Activated CD4-positive, CD25-positive, alpha-beta regulatory T cell treated with anti-CD3 and anti-CD28 coated beads, Interleukin-2, amount 50 U/mL, for 16 hours (primary cell): ENCODE results near the gene ENTREP1.
"Not testable (repeated sequence)": the region's sequence is repeated elsewhere in the genome, so short reads cannot be mapped to it uniquely, and the experiment has no call there.

Experiments
- DNase-seq: peaks from one replicate; pipeline ENCODE4 v3.0.0-alpha.2; 2020; ENCODE audit warnings: low read depth, low spot score

ENTREP1 gene, protein sequence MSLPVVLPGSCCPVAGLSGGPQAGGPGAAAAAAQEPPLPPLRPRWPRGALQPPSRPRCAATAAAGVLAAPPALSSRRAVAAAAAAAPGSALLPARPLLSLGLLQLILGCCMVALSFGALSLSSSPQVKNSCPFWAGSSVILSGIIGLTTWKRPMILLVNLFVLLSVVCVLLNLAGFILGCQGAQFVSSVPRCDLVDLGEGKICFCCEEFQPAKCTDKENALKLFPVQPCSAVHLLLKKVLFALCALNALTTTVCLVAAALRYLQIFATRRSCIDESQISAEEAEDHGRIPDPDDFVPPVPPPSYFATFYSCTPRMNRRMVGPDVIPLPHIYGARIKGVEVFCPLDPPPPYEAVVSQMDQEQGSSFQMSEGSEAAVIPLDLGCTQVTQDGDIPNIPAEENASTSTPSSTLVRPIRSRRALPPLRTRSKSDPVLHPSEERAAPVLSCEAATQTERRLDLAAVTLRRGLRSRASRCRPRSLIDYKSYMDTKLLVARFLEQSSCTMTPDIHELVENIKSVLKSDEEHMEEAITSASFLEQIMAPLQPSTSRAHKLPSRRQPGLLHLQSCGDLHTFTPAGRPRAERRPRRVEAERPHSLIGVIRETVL

DNA sequence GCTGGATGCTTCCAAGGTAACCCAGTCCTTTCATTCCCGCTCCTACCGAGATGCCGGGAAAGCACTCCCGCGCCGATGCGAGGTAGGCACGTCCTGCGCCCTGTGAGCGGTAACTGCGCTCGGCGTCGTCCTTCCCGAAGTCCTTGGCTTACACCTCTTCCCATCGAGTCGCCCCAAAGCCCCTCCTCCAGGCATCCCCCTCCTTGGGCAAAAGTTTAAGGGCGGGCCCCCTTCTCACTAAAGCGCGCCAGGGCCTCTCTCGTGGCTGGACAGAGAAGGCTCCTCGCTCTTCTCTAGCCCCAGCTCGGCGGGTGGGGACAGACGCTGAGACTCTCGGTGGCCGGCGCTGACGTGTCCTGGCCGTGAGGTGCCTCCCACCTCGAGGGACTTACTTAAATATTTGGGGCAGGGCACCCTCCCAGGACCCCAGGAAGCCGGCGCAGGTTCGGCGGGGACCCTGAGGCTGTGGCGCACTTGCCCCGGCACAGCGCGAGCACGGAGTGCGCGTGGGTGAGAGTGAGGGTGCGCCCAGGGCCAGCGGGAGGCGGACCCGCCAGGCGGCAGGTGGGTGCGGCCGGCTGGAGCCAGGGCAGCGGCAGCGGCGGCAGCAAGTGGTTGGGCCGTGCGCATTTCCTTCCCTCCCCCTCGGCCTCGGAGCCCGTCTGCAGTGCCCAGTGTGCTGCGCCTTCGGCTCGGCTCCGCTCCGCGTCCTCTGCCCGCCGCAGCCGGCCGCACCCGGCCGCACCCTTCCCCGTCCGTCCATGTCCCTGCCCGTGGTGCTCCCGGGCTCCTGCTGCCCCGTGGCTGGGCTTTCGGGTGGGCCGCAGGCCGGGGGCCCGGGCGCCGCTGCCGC, at the start of gene ENTREP1:
Gene ENTREP1, plus strand, starts transcription at position 667 of the 853 bp plus-strand sequence. Its CDS starts 95 bp downstream, at position 762.
- DNase-seq: no peak

DNA sequence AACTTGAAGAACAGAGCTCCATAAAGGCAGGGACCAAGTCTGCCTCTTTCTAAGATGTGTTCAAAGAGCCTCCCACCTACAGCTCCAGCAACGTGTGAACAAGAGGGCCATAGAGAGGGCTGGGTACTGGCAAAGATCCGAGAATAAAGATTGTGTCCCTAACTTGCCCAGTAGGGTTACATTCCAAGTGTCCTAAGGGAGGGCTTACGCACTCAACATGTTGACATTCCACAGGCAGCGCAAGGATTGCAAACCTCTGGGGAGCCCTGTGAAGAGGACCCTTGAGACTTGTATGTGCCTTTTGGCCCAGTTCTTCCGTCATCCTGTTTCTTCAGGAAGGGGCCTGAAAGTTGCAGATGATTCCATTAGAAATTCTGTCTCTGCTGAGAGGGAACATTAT, 48.2 kb upstream of the ENTREP1 start:
- DNase-seq: no peak

DNA sequence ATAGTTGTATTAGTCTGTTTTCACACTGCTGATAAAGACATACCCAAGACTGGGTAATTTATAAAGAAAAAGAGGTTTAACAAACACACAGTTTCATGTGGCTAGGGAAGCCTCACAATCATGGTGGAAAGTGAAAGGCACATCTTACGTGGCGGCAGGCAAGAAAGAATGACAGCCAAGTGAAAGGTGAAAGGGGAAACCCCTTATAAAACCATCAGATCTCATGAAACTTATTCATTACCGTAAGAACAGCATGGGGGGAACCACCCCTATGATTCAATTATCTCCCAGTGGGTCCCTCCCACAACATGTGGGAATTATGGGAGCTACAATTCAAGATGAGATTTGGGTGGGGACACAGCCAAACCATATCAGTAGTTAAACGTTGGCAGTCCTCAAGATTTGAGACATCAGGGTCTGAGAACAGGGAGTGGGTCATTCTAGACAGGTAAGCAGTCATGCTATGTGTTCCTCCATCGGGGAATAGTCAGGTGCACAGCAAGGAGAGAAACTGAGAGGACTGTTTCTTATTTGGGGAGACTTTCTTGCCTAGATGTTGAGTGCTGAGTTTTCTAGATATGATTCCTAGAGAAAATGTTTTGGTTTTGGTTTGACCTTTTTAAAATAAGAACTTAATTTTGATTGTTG, 45.8 kb upstream of the ENTREP1 start:
- DNase-seq: no peak

DNA sequence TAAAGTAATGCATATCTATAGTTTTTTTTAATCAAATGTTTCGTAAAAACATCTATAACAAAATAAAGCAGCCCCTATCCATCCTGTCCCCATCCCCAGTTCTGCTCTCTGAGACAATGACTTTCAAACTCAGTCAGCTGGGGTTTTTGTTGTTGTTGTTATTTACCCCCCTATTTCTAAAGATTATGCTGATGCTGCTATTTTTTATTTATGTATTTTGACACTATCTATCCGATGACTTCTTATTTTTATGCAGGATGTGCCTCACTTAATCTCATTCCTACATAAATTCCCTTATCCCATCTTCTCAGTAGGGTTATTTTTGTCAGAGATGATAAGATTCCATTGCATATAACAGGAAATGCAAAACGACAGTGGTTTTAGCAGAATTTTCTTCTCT, 45.3 kb upstream of the ENTREP1 start:
- DNase-seq: no peak

DNA sequence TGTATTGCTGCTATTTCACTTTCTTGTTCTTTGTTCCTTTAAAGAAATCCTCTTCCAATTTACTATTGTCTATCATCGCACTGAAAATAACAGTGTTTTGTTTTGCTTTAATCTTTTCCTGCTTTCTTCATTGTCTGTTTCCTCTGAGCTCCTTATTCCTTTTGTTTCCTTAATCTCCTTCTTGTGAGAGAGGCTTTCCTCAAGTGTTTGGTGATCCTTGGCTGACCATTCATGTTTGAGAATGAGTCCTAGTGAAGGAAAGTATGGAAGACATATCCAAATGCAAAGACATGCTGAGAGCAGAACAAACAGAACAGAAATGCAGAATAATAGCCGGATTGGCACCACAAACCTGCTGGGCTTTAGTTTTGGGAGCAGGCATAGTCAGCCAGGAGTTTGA, 42.0 kb upstream of the ENTREP1 start:
- no peak for DNase-seq

DNA sequence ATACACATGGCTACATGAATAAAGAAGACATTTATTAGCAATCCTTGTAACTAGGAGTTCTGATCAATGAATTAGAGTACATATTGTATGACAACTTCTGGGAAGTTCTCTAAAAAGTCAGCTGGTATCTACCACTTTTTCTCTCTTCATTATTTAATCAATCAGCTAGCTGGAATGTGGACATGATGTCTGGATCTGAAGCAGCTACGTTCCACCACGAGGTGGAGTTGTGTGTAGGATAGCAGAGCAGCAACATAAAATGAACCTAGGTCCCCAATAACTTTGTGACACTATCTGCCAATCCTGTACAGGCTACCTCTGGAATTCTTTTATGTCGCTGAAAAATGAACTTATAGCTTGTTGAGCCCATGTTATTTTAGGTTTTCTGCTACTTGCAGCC, 32.9 kb upstream of the ENTREP1 start:
- no peak for DNase-seq

DNA sequence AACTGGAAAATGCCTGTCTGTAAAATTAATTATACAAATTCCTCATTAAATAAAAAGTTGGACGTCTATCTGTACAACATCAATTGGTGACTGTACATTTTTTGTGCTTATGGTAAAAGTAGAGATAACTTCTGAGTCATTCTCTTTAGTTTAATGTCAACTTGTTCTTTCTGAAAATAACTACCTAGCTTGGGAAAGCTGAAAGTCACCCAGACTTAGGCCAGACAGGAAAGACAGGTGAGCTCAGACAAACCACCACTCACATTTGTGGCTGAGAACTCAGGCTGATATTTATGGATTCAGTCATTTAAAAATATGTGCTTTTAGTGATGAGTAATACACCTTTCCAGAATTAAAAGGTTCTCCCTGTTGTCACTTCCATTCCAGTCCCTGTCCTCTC, 31.9 kb upstream of the ENTREP1 start:
- no peak for DNase-seq

DNA sequence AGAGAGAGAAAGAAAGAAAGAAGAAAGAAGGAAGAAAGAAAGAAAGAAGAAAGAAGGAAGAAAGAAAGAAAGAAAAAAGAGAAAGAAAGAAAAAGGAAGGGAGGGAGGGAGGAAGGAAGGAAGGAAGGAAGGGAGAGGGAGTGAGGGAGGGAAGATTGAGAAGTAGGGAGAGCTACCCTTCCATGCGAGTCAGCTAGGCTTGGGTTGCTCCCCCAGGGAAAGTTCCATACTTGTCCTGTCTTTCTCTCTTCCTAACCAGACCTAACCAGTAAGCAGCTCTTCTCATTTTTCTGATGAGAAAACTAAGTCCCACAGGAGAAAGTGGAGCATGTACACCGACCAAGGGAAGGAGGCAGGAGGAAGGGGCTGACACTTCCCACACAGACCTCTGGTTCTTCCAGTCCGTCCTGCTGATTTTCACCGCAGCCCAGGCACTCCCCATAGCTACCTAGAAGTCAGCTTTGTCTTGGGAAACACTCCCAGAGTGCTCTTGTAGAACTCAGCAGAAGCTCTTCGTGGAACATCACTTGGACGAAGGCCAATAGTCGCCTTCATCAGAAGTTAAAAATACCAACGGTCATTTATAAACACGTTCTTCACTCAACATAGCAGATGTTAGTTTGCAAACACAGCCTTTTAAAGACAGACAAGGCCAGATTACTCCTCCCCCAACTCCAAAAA, 29.0 kb upstream of the ENTREP1 start:
- no peak for DNase-seq

DNA sequence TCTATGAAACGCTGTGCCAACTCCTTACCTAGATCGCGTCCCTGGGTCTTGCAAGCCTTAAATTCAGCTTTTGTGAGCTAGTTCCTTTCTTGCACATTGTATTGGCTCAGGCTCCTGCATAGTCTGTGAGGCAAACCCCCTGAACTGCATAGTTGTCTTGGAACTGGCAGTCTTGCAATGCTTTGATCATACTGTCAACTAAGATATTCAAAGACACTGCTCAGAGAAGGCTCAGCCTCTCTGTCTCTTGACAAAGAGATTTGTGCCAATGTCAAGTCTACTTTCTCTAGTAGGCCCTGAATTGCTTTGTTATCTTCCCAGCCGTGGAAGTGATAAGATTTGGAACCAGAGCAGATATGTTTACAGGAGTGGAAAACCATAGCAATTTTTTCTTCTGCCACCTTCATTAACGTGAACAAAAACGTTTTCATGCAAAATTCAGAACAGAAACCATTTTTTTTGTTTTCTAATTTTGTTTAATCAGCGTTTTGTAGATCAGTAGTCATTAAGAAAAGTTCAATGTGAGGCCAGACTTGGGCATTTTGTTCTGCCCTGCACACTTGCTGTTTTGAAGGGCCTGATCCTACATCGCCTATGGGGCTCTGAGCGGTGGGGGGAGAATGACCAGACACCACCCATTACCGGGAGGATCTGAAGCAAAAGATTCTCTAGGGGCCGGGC, 27.6 kb upstream of the ENTREP1 start:
- DNase-seq: no peak

DNA sequence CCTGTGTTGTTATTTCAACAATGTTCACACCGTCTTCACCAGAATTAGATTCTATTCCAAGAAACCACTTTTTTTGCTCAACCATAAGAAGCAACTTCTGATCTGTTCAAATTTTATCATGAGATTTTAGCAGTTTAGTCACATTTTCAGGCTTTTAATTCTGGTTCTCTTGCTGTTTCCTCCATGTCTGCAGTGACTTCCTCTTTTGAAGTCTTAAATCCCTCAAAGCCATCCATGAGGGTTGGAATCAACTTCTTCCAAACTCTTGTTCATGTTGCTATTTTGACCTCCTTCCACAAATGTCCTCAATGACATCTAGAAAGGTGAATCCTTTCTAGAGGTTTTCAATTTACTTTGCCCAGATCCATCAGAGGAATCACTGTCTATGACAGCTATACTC, 25.7 kb upstream of the ENTREP1 start:
- DNase-seq: no peak

DNA sequence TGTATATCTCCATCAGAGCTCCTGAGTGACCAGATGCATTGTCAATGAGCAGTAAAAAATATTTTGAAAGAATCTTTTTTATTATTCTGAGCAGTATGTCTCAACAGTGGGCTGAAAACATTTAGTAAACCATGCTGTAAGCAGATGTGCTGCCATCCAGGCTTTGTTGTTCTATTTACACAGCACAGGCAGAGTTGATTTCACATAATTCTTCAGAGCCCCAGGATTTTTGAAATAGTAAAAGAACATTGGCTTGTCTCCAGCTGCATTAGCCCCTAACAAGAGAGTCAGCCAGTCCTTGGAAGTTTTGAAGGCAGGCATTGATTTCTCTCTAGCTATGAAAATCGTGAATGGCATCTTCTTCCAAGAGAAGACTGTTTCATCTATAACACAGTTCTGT, 25.2 kb upstream of the ENTREP1 start:
- no peak for DNase-seq

DNA sequence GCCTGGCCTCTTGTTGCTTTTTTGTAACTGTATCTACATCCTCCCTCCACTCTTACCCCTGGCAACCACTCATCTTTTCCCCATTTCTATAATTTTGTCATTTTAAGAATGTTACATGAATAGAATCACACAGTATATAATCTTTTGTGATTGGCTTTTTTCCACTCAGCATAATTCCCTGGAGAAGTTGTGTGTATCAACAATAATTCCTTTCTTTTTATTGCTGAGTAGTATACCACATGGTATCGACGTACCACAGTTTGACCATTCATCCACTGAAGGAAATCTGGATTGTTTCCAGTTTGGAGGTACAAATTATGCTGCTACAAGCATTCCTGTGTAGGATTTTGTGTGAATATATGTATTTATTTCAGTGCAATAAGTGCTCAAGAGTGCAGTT, 21.7 kb upstream of the ENTREP1 start:
- DNase-seq: no peak

DNA sequence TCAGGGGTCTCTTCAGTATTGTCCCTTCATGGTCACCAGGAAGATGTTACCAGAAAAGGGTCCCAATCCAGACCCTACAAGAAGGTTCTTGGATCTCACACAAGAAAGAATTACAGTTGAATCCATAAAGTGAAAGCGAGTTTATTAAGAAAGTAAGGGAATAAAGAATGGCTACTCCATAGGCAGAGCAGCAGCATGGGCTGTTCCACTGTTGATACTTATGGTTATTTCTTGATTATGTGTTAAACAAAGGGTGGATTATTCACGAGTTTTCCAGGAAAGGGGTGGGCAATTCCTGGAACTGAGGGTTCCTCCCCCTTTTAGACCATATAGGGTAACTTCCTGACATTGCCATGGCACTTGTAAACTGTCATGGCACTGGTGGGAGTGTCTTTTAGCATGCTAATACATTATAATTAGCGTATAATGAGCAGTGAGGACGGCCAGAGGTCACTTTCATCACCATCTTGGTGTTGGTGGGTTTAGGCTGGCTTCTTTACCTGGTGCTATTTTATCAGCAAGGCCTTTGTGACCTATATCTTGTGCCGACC, 18.0 kb upstream of the ENTREP1 start:
- DNase-seq: not testable (repeated sequence)

DNA sequence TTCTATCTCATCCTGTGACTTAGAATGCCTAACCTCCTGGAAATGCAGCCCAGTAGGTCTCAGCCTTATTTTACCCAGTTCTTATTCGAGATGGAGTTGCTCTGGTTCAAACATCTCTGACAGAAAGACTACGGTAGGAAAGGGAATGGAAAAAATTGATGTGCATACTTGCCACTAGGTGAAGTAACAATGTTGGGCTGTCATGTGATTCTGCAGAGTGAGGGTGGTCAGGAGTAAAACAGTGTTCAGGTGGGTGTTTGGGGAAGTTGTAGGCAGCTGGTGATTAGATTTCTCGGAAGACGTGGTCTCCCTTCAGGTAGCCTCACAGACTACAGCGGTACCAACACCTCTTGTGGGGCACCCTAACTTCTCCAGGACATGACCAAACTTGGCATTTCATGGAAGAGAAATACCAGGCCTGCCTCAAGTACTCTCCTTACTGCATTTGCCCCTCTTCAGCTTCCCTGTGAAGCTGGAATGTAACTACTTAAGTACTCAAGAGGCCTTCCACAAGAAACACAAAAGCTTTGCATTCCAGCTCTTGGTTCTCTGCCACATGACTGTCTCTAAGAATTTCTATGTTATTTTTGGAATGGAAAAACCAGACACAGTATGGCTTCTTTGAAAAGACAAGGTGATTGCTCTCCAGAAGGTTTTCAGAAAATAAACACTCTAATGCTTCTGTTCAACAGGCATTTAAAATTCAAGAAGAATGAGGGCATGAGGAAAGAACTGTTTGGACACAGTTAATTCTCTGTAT, 17.4 kb upstream of the ENTREP1 start:
- no peak for DNase-seq

DNA sequence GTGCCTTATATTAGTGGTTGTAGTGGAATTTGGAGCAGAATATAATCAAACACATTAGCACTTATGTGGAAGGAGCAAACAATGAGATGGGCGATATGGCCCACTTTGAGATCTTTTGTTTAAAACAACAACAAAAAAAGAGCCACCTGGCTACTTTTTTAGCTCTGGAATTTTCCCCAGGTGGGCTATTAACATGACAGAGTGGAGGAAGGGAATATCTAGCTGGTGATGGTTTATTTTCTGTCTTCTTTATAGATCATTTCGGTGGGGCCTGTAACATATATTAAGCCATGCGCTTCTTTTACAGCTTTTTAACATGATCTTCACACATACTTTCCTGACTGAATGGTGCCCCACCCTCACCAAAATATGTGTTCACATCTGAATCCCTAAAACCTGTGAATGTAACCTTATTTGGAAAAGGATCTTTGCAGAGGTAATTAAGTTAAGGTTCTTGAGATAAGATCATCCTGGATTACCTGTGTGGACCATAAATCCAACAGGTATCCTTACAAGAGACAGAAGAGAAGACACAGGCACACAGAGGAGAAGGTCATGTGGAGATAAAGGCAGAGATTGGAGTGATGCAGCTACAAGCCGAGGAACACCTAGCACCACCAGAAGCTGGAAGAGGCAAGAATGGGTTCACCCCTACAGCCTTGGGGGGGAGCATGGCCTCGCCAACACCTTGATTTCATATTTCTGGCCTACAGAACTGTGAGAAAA, 16.6 kb upstream of the ENTREP1 start:
- DNase-seq: no peak

DNA sequence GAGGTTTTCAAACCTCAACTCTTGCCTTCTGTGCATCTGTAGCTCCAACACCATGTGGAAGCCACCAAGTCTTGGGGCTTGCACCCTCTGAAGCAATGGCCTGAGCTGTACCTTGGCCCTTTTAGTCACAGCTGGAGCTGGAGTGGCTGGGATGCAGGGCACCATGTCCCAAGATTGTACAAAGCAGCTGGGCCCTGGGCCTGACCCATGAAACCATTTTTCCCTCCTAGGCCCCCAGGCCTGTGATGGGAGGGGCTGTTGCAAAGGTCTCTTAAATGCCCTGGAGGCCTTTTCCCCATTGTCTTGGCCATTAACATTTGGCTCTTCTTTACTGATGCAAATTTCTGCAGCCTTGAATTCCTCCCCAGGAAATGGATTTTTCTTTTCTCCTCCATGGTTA, 11.8 kb upstream of the ENTREP1 start:
- no peak for DNase-seq

DNA sequence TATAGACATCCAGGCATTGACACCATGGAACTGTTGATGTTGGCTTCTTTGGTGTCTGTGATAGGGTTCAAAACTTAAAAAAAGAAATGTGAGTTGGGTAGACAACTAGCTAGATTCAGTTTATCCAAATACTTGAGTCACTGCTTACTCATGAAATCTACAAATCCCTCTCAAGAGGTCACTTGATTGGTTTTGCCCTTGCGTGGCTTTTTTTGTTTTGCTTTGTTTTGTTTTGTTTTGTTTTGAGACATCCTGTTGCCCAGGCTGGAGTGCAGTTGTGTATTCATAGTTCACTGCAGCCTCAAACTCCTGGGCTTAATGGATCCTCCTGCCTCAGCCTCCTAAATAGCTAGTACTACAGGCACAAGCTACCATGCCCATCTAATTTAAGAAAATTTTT, 10.5 kb upstream of the ENTREP1 start:
- no peak for DNase-seq

DNA sequence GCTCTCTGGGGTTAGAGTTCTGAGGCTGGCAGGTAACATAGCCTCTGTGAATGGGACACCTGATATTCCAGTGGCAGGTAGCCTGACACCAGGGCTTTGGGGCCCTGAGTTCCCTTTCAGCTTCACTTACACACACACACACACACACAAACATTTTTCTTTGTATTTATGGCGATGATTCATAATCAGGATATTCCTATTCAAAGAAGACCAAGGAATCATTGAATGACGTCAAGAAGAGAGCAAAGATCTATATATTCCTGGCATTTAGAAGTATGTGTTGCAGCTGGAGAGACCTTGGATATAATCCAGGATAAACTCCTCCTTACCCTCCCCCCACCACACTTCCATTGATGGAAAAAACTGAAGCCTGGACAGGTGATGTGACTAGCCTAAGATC, 7.9 kb upstream of the ENTREP1 start:
- no peak for DNase-seq

DNA sequence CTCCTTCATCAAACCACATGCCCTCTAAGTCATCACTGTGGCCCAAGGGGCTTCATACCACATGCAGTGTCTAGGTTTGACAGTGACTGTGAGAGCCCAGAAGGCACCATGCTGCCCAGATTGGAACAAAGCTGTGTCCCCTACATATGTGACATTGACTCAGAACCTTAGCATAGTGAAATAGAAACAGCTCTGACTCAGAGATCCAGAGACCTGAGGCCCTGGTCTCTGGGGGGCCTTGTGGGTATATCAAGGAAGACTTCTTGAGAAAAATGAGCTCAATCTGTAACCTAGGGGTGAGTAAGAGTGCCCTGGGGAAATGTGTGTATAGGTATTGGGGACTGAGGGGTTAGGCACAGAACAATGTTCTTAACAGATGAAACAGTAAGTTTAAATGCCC, 7.1 kb upstream of the ENTREP1 start:
- no peak for DNase-seq
